SK-N-SH (cell line): ENCODE data around the gene HUWE1. TPM values are rescaled to one million over a fixed set of nuclear protein-coding genes. Genes with fewer than 3 reads are reported as not detected.

Experiments
- CTCF ChIA-PET: fragments of 300-600, 350-600 bp; formaldehyde crosslinking; extraction: SDS; loops from one replicate; lab custom pipeline; 2021; lab: Yijun Ruan, JAX
- POLR2A ChIA-PET: fragments of 350-600 bp; sonication (Branson Sonifier 250); formaldehyde crosslinking; extraction: SDS; loops from one replicate; lab custom pipeline; 2020; ENCODE audit warnings: antibody characterized with exemption, inconsistent platforms; lab: Yijun Ruan, JAX
- DNase-seq: peaks from one replicate; pipeline ENCODE4 v3.0.0; 2012
- H2AFZ ChIP-seq: fragments of 200-600 bp; sonication (generic); 2 replicates; pipeline ENCODE4 v1.8.1; 2016; ENCODE audit warnings: antibody characterized with exemption, mild to moderate bottlenecking, low read depth
- H3F3A ChIP-seq: fragments of 200-600 bp; sonication (generic); replicated peaks from 2 replicates; pipeline ENCODE3; 2016; ENCODE audit warnings: antibody characterized with exemption, mild to moderate bottlenecking; ENCODE audit not compliant: insufficient read depth
- H3K27ac ChIP-seq, 2 experiments: fragments of 200-500 bp in 1 of 2; fragments of 200-600 bp in 1 of 2; sonication (Bioruptor generic) in 1 of 2; sonication (generic), shearing (Covaris generic) in 1 of 2; 2 replicates each; pipeline versions ENCODE4 v1.5.1 to v1.6.1; 2014 to 2016; ENCODE audit warnings: low read depth in 2 of 2, inconsistent platforms in 1 of 2, low read length in 1 of 2, mild to moderate bottlenecking in 1 of 2, mixed read lengths in 1 of 2
- H3K27me3 ChIP-seq: fragments of 200-600 bp; sonication (generic), shearing (Covaris generic); 2 replicates; pipeline ENCODE4 v1.6.1; 2016; ENCODE audit warnings: mixed run types; ENCODE audit not compliant: insufficient read depth
- H3K36me3 ChIP-seq, 2 experiments: fragments of 200-500 bp in 1 of 2; fragments of 200-600 bp in 1 of 2; sonication (Bioruptor generic) in 1 of 2; sonication (generic) in 1 of 2; replicated peaks in 1 of 2; 2 replicates each; pipeline versions ENCODE3 to v1.5.1; 2014 to 2016; ENCODE audit warnings: low read length in 1 of 2, mild to moderate bottlenecking in 1 of 2; ENCODE audit not compliant: insufficient read depth in 2 of 2, control insufficient read depth in 1 of 2
- H3K4me1 ChIP-seq, 2 experiments: fragments of 200-500 bp in 1 of 2; fragments of 200-600 bp in 1 of 2; sonication (Bioruptor generic) in 1 of 2; sonication (generic), shearing (Covaris generic) in 1 of 2; 2 replicates each; pipeline versions ENCODE4 v1.5.1 to v1.6.1; 2014 to 2016; ENCODE audit warnings: low read depth in 1 of 2, low read length in 1 of 2, mixed run types in 1 of 2; ENCODE audit not compliant: insufficient read depth in 2 of 2, control insufficient read depth in 1 of 2
- H3K4me2 ChIP-seq: fragments of 200-600 bp; sonication (generic), shearing (Covaris generic); 2 replicates; pipeline ENCODE4 v1.6.1; 2017; ENCODE audit warnings: mixed run types
- H3K4me3 ChIP-seq, 2 experiments: fragments of 200-500 bp in 1 of 2; fragments of 200-600 bp in 1 of 2; sonication (Bioruptor generic) in 1 of 2; sonication (generic), shearing (Covaris generic) in 1 of 2; 2 replicates each; pipeline versions ENCODE4 v1.5.1 to v1.8.1; 2014 to 2016; ENCODE audit warnings: low read depth in 2 of 2, inconsistent platforms in 1 of 2, low read length in 1 of 2, mild to moderate bottlenecking in 1 of 2, mixed read lengths in 1 of 2, moderate library complexity in 1 of 2
- H3K79me2 ChIP-seq: fragments of 200-600 bp; sonication (generic); 2 replicates; pipeline ENCODE4 v1.8.1; 2017; ENCODE audit warnings: mild to moderate bottlenecking; ENCODE audit not compliant: insufficient read depth
- H3K9ac ChIP-seq: fragments of 200-600 bp; sonication (generic); 2 replicates; pipeline ENCODE4 v1.6.1; 2017; ENCODE audit warnings: mixed run types
- H3K9me2 ChIP-seq: fragments of 200-600 bp; sonication (generic); 2 replicates; pipeline ENCODE4 v1.6.1; 2017; ENCODE audit warnings: mixed run types
- H3K9me3 ChIP-seq: fragments of 200-600 bp; sonication (generic); 2 replicates; pipeline ENCODE4 v1.6.1; 2017; ENCODE audit warnings: mixed run types, mild to moderate bottlenecking, moderate library complexity
- H4K20me1 ChIP-seq: fragments of 200-600 bp; sonication (generic); 2 replicates; pipeline ENCODE4 v1.6.1; 2017; ENCODE audit warnings: mild to moderate bottlenecking, mixed run types; ENCODE audit not compliant: insufficient read depth
- EP300 ChIP-seq, 2 experiments: IDR thresholded peaks; 2 replicates each; pipeline versions ENCODE4 v1.4.0 to v1.6.1; 2012; ENCODE audit warnings: borderline replicate concordance in 1 of 2, low read depth in 1 of 2, low read length in 1 of 2
- EZH2phosphoT487 ChIP-seq: fragments of 200-600 bp; sonication (generic); IDR thresholded peaks from 2 replicates; pipeline ENCODE4 v1.6.1; 2017; ENCODE audit warnings: low read depth, mixed run types, mild to moderate bottlenecking, antibody characterized with exemption, moderate library complexity, borderline replicate concordance
- FOXM1 ChIP-seq: IDR thresholded peaks from 2 replicates; pipeline ENCODE4 v1.4.0; 2012; ENCODE audit warnings: low read depth, mild to moderate bottlenecking
- GABPA ChIP-seq: IDR thresholded peaks from 2 replicates; pipeline ENCODE4 v1.4.0; 2012; ENCODE audit warnings: low read depth, mild to moderate bottlenecking
- GATA2 ChIP-seq: sonication (generic); formaldehyde crosslinking; IDR thresholded peaks from 2 replicates; pipeline ENCODE4 v1.5.0; 2020; ENCODE audit warnings: mild to moderate bottlenecking, missing genetic modification reagents
- RAD21 ChIP-seq: IDR thresholded peaks from 2 replicates; pipeline ENCODE4 v1.6.1; 2012; ENCODE audit warnings: mild to moderate bottlenecking, low read length
- RFX5 ChIP-seq: IDR thresholded peaks from 2 replicates; pipeline ENCODE4 v1.6.1; 2012; ENCODE audit warnings: mild to moderate bottlenecking, improper control_type of control experiment, low read length
- TAF1 ChIP-seq: IDR thresholded peaks from 2 replicates; pipeline ENCODE4 v1.6.1; 2012; ENCODE audit warnings: low read depth, mild to moderate bottlenecking, low read length, moderate library complexity, borderline replicate concordance
- YY1 ChIP-seq: IDR thresholded peaks from 2 replicates; pipeline ENCODE4 v1.4.0; 2012; ENCODE audit warnings: low read depth, mild to moderate bottlenecking
- WGBS: methylation state at CpG from one replicate; pipeline ENCODE4 v1.1.6; 2017; ENCODE audit warnings: low lambda C conversion rate; 5-methylcytosine and 5-hydroxymethylcytosine counted together
- polyA plus RNA-seq, 3 experiments: library from polyadenylated mRNA; depleted of rRNA; stranded (reverse); fragments of >200 nt; gene quantifications; 2 replicates each; pipeline ENCODE4 v1.2.3, GENCODE V29; 2012
- TF ChIP-seq, protein P1 (sequence below): fragments of 200-600 bp; sonication (generic); IDR thresholded peaks from 2 replicates; pipeline ENCODE4 v1.6.1; 2017; ENCODE audit warnings: antibody characterized with exemption, mild to moderate bottlenecking, moderate library complexity
- TF ChIP-seq, protein P2 (sequence below): IDR thresholded peaks from 2 replicates; pipeline ENCODE4 v1.6.1; 2012; ENCODE audit warnings: mild to moderate bottlenecking, low read depth, low read length, moderate library complexity
- TF ChIP-seq, protein P3 (sequence below): IDR thresholded peaks from 2 replicates; pipeline ENCODE4 v1.4.0; 2012; ENCODE audit warnings: low read depth, borderline replicate concordance
- TF ChIP-seq, protein P4 (sequence below): fragments of 150-350 bp; IDR thresholded peaks from 2 replicates; pipeline ENCODE4 v1.6.1; 2016; ENCODE audit warnings: mild to moderate bottlenecking, low read depth, low read length
- TF ChIP-seq, protein P5 (sequence below): IDR thresholded peaks from 2 replicates; pipeline ENCODE4 v1.4.0; 2012; ENCODE audit warnings: low read depth
- TF ChIP-seq, protein P6 (sequence below): fragments of 150-350 bp; IDR thresholded peaks from 2 replicates; pipeline ENCODE4 v1.6.1; 2017; ENCODE audit warnings: antibody characterized with exemption, low read length, low read depth, borderline replicate concordance

HUWE1 gene
- polyA plus RNA-seq, 1 of the 3 experiments (the other 2 are of a cell fraction), result 43.4 TPM

DNA sequence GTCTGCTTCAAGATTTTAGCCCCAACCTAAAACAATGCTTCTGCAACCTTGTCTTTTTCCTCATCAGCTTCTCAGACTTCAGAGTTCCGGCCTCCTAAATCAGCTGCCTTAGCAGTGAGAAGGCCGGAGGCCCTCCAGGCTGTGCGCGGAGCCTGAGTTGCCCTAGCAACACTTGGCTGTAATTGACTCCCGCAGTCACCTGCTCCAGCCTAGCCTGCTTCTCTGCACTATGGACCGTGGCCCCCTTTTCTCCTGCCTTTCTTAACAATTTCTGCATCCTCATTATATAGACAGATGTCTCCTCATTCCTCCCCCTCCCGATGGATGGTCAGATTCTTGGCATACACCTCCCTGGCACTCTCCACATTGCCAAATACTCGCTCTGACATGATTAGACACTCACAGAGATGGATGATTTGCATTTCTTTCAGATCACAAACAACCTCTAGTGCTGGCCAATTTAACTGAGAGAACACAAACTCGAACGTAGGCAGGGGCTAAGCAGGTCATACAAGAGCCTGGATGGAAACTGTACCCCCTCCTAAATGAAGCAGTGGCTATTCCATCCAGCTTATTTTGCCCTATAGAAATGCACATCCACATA lies 9.5 kb upstream of the HUWE1 start:
- Histone ChIP-seq H3K4me1 (peaks cover 0 to 4% of the 10 kb centered on the region in 2 experiments; a peak in 1 of 4 replicates), H3K27ac (no peak overlapping the region), H2AFZ (no peak overlapping the region), H3K4me3 (no peak overlapping the region), H4K20me1 (no peaks in the 10 kb centered on the region), H3K27me3 (no peaks in the 10 kb centered on the region), H3K79me2 (no peaks in the 10 kb centered on the region), H3K36me3 (no peaks in the 10 kb centered on the region), H3K9me2 (no peaks in the 10 kb centered on the region), H3K9me3 (no peaks in the 10 kb centered on the region), H3F3A (no peaks in the 10 kb centered on the region), H3K9ac (no peak overlapping the region), H3K4me2 (no peak overlapping the region)
- TF ChIP-seq GABPA, result no peak
- TF ChIP-seq, protein P1, sequence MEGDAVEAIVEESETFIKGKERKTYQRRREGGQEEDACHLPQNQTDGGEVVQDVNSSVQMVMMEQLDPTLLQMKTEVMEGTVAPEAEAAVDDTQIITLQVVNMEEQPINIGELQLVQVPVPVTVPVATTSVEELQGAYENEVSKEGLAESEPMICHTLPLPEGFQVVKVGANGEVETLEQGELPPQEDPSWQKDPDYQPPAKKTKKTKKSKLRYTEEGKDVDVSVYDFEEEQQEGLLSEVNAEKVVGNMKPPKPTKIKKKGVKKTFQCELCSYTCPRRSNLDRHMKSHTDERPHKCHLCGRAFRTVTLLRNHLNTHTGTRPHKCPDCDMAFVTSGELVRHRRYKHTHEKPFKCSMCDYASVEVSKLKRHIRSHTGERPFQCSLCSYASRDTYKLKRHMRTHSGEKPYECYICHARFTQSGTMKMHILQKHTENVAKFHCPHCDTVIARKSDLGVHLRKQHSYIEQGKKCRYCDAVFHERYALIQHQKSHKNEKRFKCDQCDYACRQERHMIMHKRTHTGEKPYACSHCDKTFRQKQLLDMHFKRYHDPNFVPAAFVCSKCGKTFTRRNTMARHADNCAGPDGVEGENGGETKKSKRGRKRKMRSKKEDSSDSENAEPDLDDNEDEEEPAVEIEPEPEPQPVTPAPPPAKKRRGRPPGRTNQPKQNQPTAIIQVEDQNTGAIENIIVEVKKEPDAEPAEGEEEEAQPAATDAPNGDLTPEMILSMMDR, result no peak
- TF ChIP-seq EP300 (IDR thresholded peaks at IDR 0.05; ENCODE audit: borderline replicate concordance in 1 of 2, low read depth in 1 of 2, low read length in 1 of 2), result no peak
- TF ChIP-seq, protein P2, sequence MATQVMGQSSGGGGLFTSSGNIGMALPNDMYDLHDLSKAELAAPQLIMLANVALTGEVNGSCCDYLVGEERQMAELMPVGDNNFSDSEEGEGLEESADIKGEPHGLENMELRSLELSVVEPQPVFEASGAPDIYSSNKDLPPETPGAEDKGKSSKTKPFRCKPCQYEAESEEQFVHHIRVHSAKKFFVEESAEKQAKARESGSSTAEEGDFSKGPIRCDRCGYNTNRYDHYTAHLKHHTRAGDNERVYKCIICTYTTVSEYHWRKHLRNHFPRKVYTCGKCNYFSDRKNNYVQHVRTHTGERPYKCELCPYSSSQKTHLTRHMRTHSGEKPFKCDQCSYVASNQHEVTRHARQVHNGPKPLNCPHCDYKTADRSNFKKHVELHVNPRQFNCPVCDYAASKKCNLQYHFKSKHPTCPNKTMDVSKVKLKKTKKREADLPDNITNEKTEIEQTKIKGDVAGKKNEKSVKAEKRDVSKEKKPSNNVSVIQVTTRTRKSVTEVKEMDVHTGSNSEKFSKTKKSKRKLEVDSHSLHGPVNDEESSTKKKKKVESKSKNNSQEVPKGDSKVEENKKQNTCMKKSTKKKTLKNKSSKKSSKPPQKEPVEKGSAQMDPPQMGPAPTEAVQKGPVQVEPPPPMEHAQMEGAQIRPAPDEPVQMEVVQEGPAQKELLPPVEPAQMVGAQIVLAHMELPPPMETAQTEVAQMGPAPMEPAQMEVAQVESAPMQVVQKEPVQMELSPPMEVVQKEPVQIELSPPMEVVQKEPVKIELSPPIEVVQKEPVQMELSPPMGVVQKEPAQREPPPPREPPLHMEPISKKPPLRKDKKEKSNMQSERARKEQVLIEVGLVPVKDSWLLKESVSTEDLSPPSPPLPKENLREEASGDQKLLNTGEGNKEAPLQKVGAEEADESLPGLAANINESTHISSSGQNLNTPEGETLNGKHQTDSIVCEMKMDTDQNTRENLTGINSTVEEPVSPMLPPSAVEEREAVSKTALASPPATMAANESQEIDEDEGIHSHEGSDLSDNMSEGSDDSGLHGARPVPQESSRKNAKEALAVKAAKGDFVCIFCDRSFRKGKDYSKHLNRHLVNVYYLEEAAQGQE, result no peak
- TF ChIP-seq, protein P3, sequence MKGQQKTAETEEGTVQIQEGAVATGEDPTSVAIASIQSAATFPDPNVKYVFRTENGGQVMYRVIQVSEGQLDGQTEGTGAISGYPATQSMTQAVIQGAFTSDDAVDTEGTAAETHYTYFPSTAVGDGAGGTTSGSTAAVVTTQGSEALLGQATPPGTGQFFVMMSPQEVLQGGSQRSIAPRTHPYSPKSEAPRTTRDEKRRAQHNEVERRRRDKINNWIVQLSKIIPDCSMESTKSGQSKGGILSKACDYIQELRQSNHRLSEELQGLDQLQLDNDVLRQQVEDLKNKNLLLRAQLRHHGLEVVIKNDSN, result no peak
- no peak for TF ChIP-seq YY1
- TF ChIP-seq GATA2 (CRISPR knock-in tag), result no peak
- no peak for TF ChIP-seq EZH2phosphoT487
- ChIA-PET POLR2A (interaction anchor here (1.2 kb wide), 1 partner anchor 10 kb away, joined by 6 read pairs; no protein-coding TSS in a partner anchor), CTCF (no interaction called here)
- WGBS, result 31% methylated on average over 10 of the region's 10 CpGs
- no peak for DNase-seq

DNA sequence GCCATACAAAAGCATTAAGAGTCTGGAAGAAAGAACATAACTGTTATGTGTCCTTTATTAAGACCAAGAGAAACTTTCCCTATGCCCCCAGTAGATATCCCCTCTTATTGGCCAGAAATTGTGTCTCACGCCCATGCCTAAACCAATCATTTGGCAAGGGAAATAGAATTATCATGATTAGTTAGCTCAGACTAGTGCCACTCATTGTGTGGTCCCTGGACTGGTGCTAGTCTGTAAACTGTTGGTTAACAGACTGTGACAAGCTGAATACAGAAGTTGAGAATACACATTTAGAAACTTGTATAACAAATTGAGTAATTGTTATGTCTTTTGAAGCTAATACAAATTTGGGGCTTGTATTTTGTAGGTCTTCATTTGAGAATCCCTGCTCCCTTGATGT lies 8.1 kb upstream of the HUWE1 start:
- Histone ChIP-seq H3K4me2 (no peak overlapping the region), H2AFZ (no peak overlapping the region), H3K9me3 (no peaks in the 10 kb centered on the region), H3K27me3 (no peaks in the 10 kb centered on the region), H3F3A (no peaks in the 10 kb centered on the region), H3K9me2 (no peaks in the 10 kb centered on the region), H3K4me1 (peaks cover 0 to 4% of the 10 kb centered on the region in 2 experiments; a peak in 1 of 4 replicates), H3K36me3 (no peaks in the 10 kb centered on the region), H3K27ac (no peak overlapping the region), H4K20me1 (no peaks in the 10 kb centered on the region), H3K9ac (no peak overlapping the region), H3K79me2 (no peaks in the 10 kb centered on the region), H3K4me3 (no peak overlapping the region)
- WGBS, result 41% methylated on average over 1 of the region's 1 CpG
- POLR2A ChIA-PET, result interaction anchor here (0.6 to 1.2 kb wide), 2 partner anchors 9 to 18 kb away, joined by 3 to 6 read pairs; no protein-coding TSS in a partner anchor
- CTCF ChIA-PET, result no interaction called here
- no peak for DNase-seq
- TF ChIP-seq, protein P3, result no peak
- TF ChIP-seq, protein P4, sequence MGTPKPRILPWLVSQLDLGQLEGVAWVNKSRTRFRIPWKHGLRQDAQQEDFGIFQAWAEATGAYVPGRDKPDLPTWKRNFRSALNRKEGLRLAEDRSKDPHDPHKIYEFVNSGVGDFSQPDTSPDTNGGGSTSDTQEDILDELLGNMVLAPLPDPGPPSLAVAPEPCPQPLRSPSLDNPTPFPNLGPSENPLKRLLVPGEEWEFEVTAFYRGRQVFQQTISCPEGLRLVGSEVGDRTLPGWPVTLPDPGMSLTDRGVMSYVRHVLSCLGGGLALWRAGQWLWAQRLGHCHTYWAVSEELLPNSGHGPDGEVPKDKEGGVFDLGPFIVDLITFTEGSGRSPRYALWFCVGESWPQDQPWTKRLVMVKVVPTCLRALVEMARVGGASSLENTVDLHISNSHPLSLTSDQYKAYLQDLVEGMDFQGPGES, result no peak
- TF ChIP-seq GATA2 (CRISPR knock-in tag) (no peak), YY1 (no peak), FOXM1 (no peak), TAF1 (no peak), RAD21 (no peak), RFX5 (no peak)
- TF ChIP-seq, protein P5, sequence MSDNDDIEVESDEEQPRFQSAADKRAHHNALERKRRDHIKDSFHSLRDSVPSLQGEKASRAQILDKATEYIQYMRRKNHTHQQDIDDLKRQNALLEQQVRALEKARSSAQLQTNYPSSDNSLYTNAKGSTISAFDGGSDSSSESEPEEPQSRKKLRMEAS, result no peak
- TF ChIP-seq, protein P6, sequence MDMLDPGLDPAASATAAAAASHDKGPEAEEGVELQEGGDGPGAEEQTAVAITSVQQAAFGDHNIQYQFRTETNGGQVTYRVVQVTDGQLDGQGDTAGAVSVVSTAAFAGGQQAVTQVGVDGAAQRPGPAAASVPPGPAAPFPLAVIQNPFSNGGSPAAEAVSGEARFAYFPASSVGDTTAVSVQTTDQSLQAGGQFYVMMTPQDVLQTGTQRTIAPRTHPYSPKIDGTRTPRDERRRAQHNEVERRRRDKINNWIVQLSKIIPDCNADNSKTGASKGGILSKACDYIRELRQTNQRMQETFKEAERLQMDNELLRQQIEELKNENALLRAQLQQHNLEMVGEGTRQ, result no peak
